ENCODE data around the gene ZNF318. TPM values are rescaled to one million over a fixed set of nuclear protein-coding genes. Genes with fewer than 3 reads are reported as not detected.

The ZNF318 gene
- total RNA-seq = 5.5 and 7.5 TPM in 2 replicates

GRCh38 chr6:43369174-43370002 is at the start of gene ZNF318:
Gene ZNF318, minus strand, starts transcription at chr6:43369647. Its CDS starts 282 bp downstream, at chr6:43369365.

GRCh38 chr6:43308101-43308989 is 61.1 kb downstream of the ZNF318 start, which contains the start of gene CRIP3:
Gene CRIP3, minus strand, starts transcription at chr6:43308826. Its CDS starts 34 bp downstream, at chr6:43308792.

GRCh38 chr6:43297644-43298564 is 71.5 kb downstream of the ZNF318 start, which contains the start of gene SLC22A7:
Gene SLC22A7, plus strand, starts transcription at chr6:43298260. Its CDS starts 99 bp downstream, at chr6:43298359.

Other genes starting within 250 kb of the ZNF318 start
- 20.7 and 21.4 TPM in 2 replicates for gene SRF, start 198.4 kb downstream of the ZNF318 start, total RNA-seq
- gene CUL9, start 187.5 kb downstream of the ZNF318 start, total RNA-seq = 26.0 and 39.2 TPM in 2 replicates
- gene DNPH1, start 140.2 kb downstream of the ZNF318 start, total RNA-seq = 62.9 and 63.7 TPM in 2 replicates
- under 0.01 TPM in 1 of 2 replicates, not detected in the other for gene TTBK1, start 126.2 kb downstream of the ZNF318 start, total RNA-seq
- not detected in 2 replicates for gene SLC22A7, start 71.4 kb downstream of the ZNF318 start, total RNA-seq
- not detected in 2 replicates for gene CRIP3, start 60.8 kb downstream of the ZNF318 start, total RNA-seq
- gene ABCC10, start 57.9 kb upstream of the ZNF318 start, total RNA-seq = 18.4 and 24.6 TPM in 2 replicates
- gene DLK2, start 85.9 kb upstream of the ZNF318 start, total RNA-seq = 0.66 and 1.1 TPM in 2 replicates
- 9.9 and 10.1 TPM in 2 replicates for gene TJAP1, start 107.9 kb upstream of the ZNF318 start, total RNA-seq
- gene LRRC73, start 140.7 kb upstream of the ZNF318 start, total RNA-seq = 0.44 and 0.62 TPM in 2 replicates
- gene YIPF3, start 147.3 kb upstream of the ZNF318 start, total RNA-seq = 72.5 and 97.2 TPM in 2 replicates
- gene POLR1C, start 147.4 kb upstream of the ZNF318 start, total RNA-seq = 27.7 and 45.9 TPM in 2 replicates
- 20.5 and 27.2 TPM in 2 replicates for gene XPO5, start 206.4 kb upstream of the ZNF318 start, total RNA-seq
- gene POLH, start 206.5 kb upstream of the ZNF318 start, total RNA-seq = 16.7 and 22.9 TPM in 2 replicates

Data from uterine smooth muscle cell (primary cell).